WTC11 (cell line): ENCODE data around the gene ITGA8. TPM values are rescaled to one million over a fixed set of nuclear protein-coding genes. Genes with fewer than 3 reads are reported as not detected.

Experiments used
- ATAC-seq: fragments of 200-7000 bp; cut with Tn5 transposase; 2 replicates; pipeline ENCODE4 v1.10.0; 2021; ENCODE audit warnings: mild to moderate bottlenecking, moderate library complexity
- CTCF ChIA-PET: fragments of 300-600 bp; sonication (Branson Sonifier 250); formaldehyde crosslinking; loops from one replicate; lab custom pipeline; 2021; ENCODE audit warnings: antibody characterized with exemption; lab: Charles Lee
- POLR2A ChIA-PET: fragments of 350-600 bp; sonication (Branson Sonifier 250); formaldehyde crosslinking; loops from one replicate; lab custom pipeline; 2021; ENCODE audit warnings: antibody characterized with exemption; lab: Charles Lee
- DNase-seq: peaks from one replicate; pipeline ENCODE4 v3.0.0; 2021; ENCODE audit warnings: low spot score
- H3K27ac Mint-ChIP-seq: 2 replicates; pipeline ENCODE4 v1.8.0; 2021; ENCODE audit warnings: mixed read lengths
- H3K27me3 Mint-ChIP-seq: 2 replicates; pipeline ENCODE4 v1.8.0; 2021; ENCODE audit warnings: low read depth, mild to moderate bottlenecking, moderate library complexity, mixed read lengths
- H3K36me3 Mint-ChIP-seq: 2 replicates; pipeline ENCODE4 v1.8.0; 2021; ENCODE audit warnings: mixed read lengths
- H3K4me1 Mint-ChIP-seq: 2 replicates; pipeline ENCODE4 v1.8.0; 2022; ENCODE audit warnings: mixed read lengths
- H3K4me3 Mint-ChIP-seq: 2 replicates; pipeline ENCODE4 v1.8.0; 2021; ENCODE audit warnings: mild to moderate bottlenecking, moderate library complexity, mixed read lengths
- H3K9me3 Mint-ChIP-seq: 2 replicates; pipeline ENCODE4 v1.8.0; 2021; ENCODE audit warnings: mixed read lengths
- ATF2 ChIP-seq: sonication (generic); formaldehyde crosslinking; IDR thresholded peaks from 2 replicates; pipeline ENCODE4 v1.8.1; 2022; ENCODE audit warnings: low read depth, missing genetic modification reagents, borderline replicate concordance
- E2F4 ChIP-seq: sonication (generic); formaldehyde crosslinking; IDR thresholded peaks from 2 replicates; pipeline ENCODE4 v1.8.1; 2022; ENCODE audit warnings: low read depth, mild to moderate bottlenecking, moderate library complexity, missing genetic modification reagents, borderline replicate concordance
- ERG ChIP-seq: fragments of 250-450 bp; sonication (Bioruptor Pico); IDR thresholded peaks from 2 replicates; pipeline ENCODE4 v1.8.0; 2021; ENCODE audit warnings: mild to moderate bottlenecking
- FOXP4 ChIP-seq: sonication (generic); formaldehyde crosslinking; IDR thresholded peaks from 2 replicates; pipeline ENCODE4 v1.8.0; 2022; ENCODE audit warnings: mild to moderate bottlenecking, missing genetic modification reagents
- GTF2I ChIP-seq: fragments of 250-450 bp; sonication (Bioruptor Pico); conservative IDR thresholded peaks from 2 replicates; pipeline ENCODE4 v1.4.0; 2021; ENCODE audit warnings: mild to moderate bottlenecking
- HMGA2 ChIP-seq: fragments of 250-450 bp; sonication (Bioruptor Pico); IDR thresholded peaks from 2 replicates; pipeline ENCODE4 v1.4.0; 2021; ENCODE audit warnings: mild to moderate bottlenecking, moderate library complexity
- IRF1 ChIP-seq: sonication (generic); formaldehyde crosslinking; IDR thresholded peaks from 2 replicates; pipeline ENCODE4 v1.8.0; 2023; ENCODE audit warnings: missing genetic modification reagents
- JUN ChIP-seq: sonication (generic); formaldehyde crosslinking; IDR thresholded peaks from 2 replicates; pipeline ENCODE4 v1.8.0; 2023; ENCODE audit warnings: mild to moderate bottlenecking, missing genetic modification reagents
- KAT7 ChIP-seq: sonication (generic); formaldehyde crosslinking; IDR thresholded peaks from 2 replicates; pipeline ENCODE4 v1.8.1; 2023; ENCODE audit warnings: missing genetic modification reagents, mild to moderate bottlenecking, borderline replicate concordance
- MLX ChIP-seq: sonication (generic); formaldehyde crosslinking; IDR thresholded peaks from 2 replicates; pipeline ENCODE4 v1.8.1; 2023; ENCODE audit warnings: mild to moderate bottlenecking, missing genetic modification reagents, moderate library complexity
- PRRX2 ChIP-seq: fragments of 250-450 bp; sonication (Bioruptor Pico); IDR thresholded peaks from 2 replicates; pipeline ENCODE4 v1.8.0; 2021; ENCODE audit warnings: mild to moderate bottlenecking
- RELA ChIP-seq: sonication (generic); formaldehyde crosslinking; IDR thresholded peaks from 2 replicates; pipeline ENCODE4 v1.8.1; 2022; ENCODE audit warnings: missing genetic modification reagents, mild to moderate bottlenecking, borderline replicate concordance
- SMAD3 ChIP-seq: sonication (generic); formaldehyde crosslinking; IDR thresholded peaks from 2 replicates; pipeline ENCODE4 v1.8.0; 2022; ENCODE audit warnings: missing genetic modification reagents, mild to moderate bottlenecking, borderline replicate concordance
- SP1 ChIP-seq: sonication (generic); formaldehyde crosslinking; conservative IDR thresholded peaks from 2 replicates; pipeline ENCODE4 v1.8.1; 2022; ENCODE audit warnings: missing genetic modification reagents
- USF2 ChIP-seq: sonication (generic); formaldehyde crosslinking; IDR thresholded peaks from 2 replicates; pipeline ENCODE4 v1.8.1; 2023; ENCODE audit warnings: mild to moderate bottlenecking, missing genetic modification reagents, moderate library complexity
- ZBTB21 ChIP-seq: sonication (generic); formaldehyde crosslinking; IDR thresholded peaks from 2 replicates; pipeline ENCODE4 v1.8.1; 2023; ENCODE audit warnings: mild to moderate bottlenecking, missing genetic modification reagents, borderline replicate concordance
- ZBTB43 ChIP-seq: sonication (generic); formaldehyde crosslinking; IDR thresholded peaks from 2 replicates; pipeline ENCODE4 v1.8.1; 2023; ENCODE audit warnings: mild to moderate bottlenecking, missing genetic modification reagents
- ZNF263 ChIP-seq: sonication (generic); formaldehyde crosslinking; IDR thresholded peaks from 2 replicates; pipeline ENCODE4 v1.8.1; 2022; ENCODE audit warnings: low read depth, mild to moderate bottlenecking, moderate library complexity, missing genetic modification reagents
- ZNF281 ChIP-seq: sonication (generic); formaldehyde crosslinking; IDR thresholded peaks from 2 replicates; pipeline ENCODE4 v1.8.0; 2023; ENCODE audit warnings: mild to moderate bottlenecking, missing genetic modification reagents
- ZNF416 ChIP-seq: fragments of 250-450 bp; sonication (Bioruptor Pico); IDR thresholded peaks from 2 replicates; pipeline ENCODE4 v1.9.0; 2021; ENCODE audit warnings: mild to moderate bottlenecking, inconsistent platforms
- ZNF423 ChIP-seq: fragments of 250-450 bp; sonication (Bioruptor Pico); IDR thresholded peaks from 2 replicates; pipeline ENCODE4 v2.1.2; 2022; ENCODE audit warnings: mild to moderate bottlenecking, moderate library complexity
- total RNA-seq: library from RNA; stranded (reverse); gene quantifications from 3 replicates; pipeline ENCODE4 v1.2.3, GENCODE V29; 2021

ITGA8 gene
- total RNA-seq, 1 experiment from 2014 or later = not detected

GRCh38 chr10:15526754-15527153 is 193.0 kb downstream of the ITGA8 start (continued):
- no peak for TF ChIP-seq ZNF281 (CRISPR knock-in tag)

- Mint-ChIP-seq H3K27me3 (peaks cover 9% of the 10 kb centered on the region), H3K27ac (no peak overlapping the region), H3K4me1 (0 out of 2 replicates have a peak, but pooled peaks cover 3% of the 10 kb centered on the region), H3K9me3 (peaks cover 6% of the 10 kb centered on the region; the same call in 1 of the 2 replicates), H3K36me3 (no peaks in the 10 kb centered on the region), H3K4me3 (no peak overlapping the region)
- no peak for ATAC-seq
- ChIA-PET CTCF (no interaction called here), POLR2A (no interaction called here)
- no peak for DNase-seq
- TF ChIP-seq ZNF423 (CRISPR knock-in tag) (no peak), JUN (CRISPR knock-in tag) (no peak), FOXP4 (CRISPR knock-in tag) (no peak), RELA (CRISPR knock-in tag) (no peak), ZBTB43 (CRISPR knock-in tag) (no peak), GTF2I (no peak), SP1 (CRISPR knock-in tag) (no peak), ERG (no peak), IRF1 (no peak), ZNF263 (CRISPR knock-in tag) (no peak), ZNF416 (CRISPR knock-in tag) (no peak)
These were observed 198.3 kb downstream of the ITGA8 start for GRCh38 chr10:15521328-15521903.

- Mint-ChIP-seq H3K27me3 (peaks cover 9% of the 10 kb centered on the region), H3K4me1 (no peaks in the 10 kb centered on the region), H3K4me3 (no peak overlapping the region), H3K27ac (no peak overlapping the region), H3K36me3 (no peaks in the 10 kb centered on the region), H3K9me3 (peaks cover 6% of the 10 kb centered on the region; the same call in 1 of the 2 replicates)
- POLR2A ChIA-PET = no interaction called here
- ATAC-seq (no peak), DNase-seq (no peak)
- CTCF ChIA-PET = no interaction called here
- TF ChIP-seq SMAD3 (CRISPR knock-in tag) (no peak), ZBTB21 (CRISPR knock-in tag) (no peak), HMGA2 (CRISPR knock-in tag) (no peak), MLX (CRISPR knock-in tag) (no peak), KAT7 (CRISPR knock-in tag) (no peak), E2F4 (CRISPR knock-in tag) (no peak), ATF2 (CRISPR knock-in tag) (no peak), PRRX2 (no peak), USF2 (CRISPR knock-in tag) (no peak)
These were observed 201.5 kb downstream of the ITGA8 start for GRCh38 chr10:15518250-15518649.
